Muscle layer of colon (tissue), 2 donors: Measurements from ENCODE around the gene ZBTB7A.

ENCODE experiments used
- H3K27ac ChIP-seq: one replicate; pipeline ENCODE4 v1.7.0; 2013; ENCODE audit warnings: low read depth, mild to moderate bottlenecking, low read length, moderate library complexity
- H3K27me3 ChIP-seq, 2 donors: one replicate each; pipeline ENCODE4 v1.7.0; 2013; ENCODE audit warnings: low read length in 2 of 2, mild to moderate bottlenecking in 2 of 2; ENCODE audit not compliant: insufficient read depth in 2 of 2, control insufficient read depth in 1 of 2
- H3K36me3 ChIP-seq: one replicate; pipeline ENCODE4 v1.7.0; 2013; ENCODE audit warnings: mild to moderate bottlenecking, low read length; ENCODE audit not compliant: insufficient read depth
- H3K4me1 ChIP-seq: one replicate; pipeline ENCODE4 v1.7.0; 2013; ENCODE audit warnings: mild to moderate bottlenecking, low read length; ENCODE audit not compliant: insufficient read depth
- H3K4me3 ChIP-seq, 2 donors: one replicate each; pipeline ENCODE4 v1.7.0; 2013; ENCODE audit warnings: low read length in 2 of 2, low read depth in 1 of 2, mild to moderate bottlenecking in 1 of 2, moderate library complexity in 1 of 2
- H3K9ac ChIP-seq: one replicate; pipeline ENCODE4 v1.7.0; 2013; ENCODE audit warnings: low read length
- H3K9me3 ChIP-seq: one replicate; pipeline ENCODE4 v1.7.0; 2013; ENCODE audit warnings: mild to moderate bottlenecking, low read length
- donor health status: abdominal sarcoma.
- donor health status: Adenocarcinoma of cecum.

ZBTB7A gene

GRCh38 chr19:4037301-4037949 lies 29.3 kb downstream of the ZBTB7A start:
- Histone ChIP-seq H3K9me3 (no peaks in the 10 kb centered on the region), H3K4me3 (no peak overlapping the region), H3K36me3 (peaks cover 32% of the 10 kb centered on the region), H3K9ac (no peak overlapping the region), H3K27me3 (no peaks in the 10 kb centered on the region), H3K27ac (no peak overlapping the region), H3K4me1 (no peaks in the 10 kb centered on the region)

GRCh38 chr19:4036576-4037300 lies 30.0 kb downstream of the ZBTB7A start:
- H3K4me3 ChIP-seq: no peak overlapping the region
- H3K36me3 ChIP-seq: peaks cover 39% of the 10 kb centered on the region

GRCh38 chr19:4035582-4035981 lies 31.1 kb downstream of the ZBTB7A start:
- H3K9ac ChIP-seq: no peak overlapping the region
- H3K36me3 ChIP-seq: peaks cover 42% of the 10 kb centered on the region
- no peak overlapping the region for H3K4me3 ChIP-seq
- no peak overlapping the region for H3K27ac ChIP-seq
- no peaks in the 10 kb centered on the region for H3K27me3 ChIP-seq
- no peaks in the 10 kb centered on the region for H3K4me1 ChIP-seq
- H3K9me3 ChIP-seq: no peaks in the 10 kb centered on the region

More at GRCh38 chr19:4036576-4037300, 30.0 kb downstream of the ZBTB7A start:
- H3K4me1 ChIP-seq: no peaks in the 10 kb centered on the region
- H3K27ac ChIP-seq: no peak overlapping the region
- H3K9ac ChIP-seq: no peak overlapping the region
- no peaks in the 10 kb centered on the region for H3K27me3 ChIP-seq
- no peaks in the 10 kb centered on the region for H3K9me3 ChIP-seq

GRCh38 chr19:4035018-4035566 lies 31.6 kb downstream of the ZBTB7A start:
- H3K27ac ChIP-seq: no peak overlapping the region
- peaks cover 42% of the 10 kb centered on the region for H3K36me3 ChIP-seq

GRCh38 chr19:4034048-4035017 lies 32.4 kb downstream of the ZBTB7A start:
- Histone ChIP-seq H3K9me3 (no peaks in the 10 kb centered on the region), H3K27ac (no peak overlapping the region), H3K4me3 (no peak overlapping the region), H3K9ac (no peak overlapping the region), H3K27me3 (no peaks in the 10 kb centered on the region), H3K4me1 (no peaks in the 10 kb centered on the region), H3K36me3 (peaks cover 42% of the 10 kb centered on the region)

More at GRCh38 chr19:4035018-4035566, 31.6 kb downstream of the ZBTB7A start:
- H3K4me1 ChIP-seq: no peaks in the 10 kb centered on the region
- no peaks in the 10 kb centered on the region for H3K27me3 ChIP-seq
- H3K9ac ChIP-seq: no peak overlapping the region
- no peaks in the 10 kb centered on the region for H3K9me3 ChIP-seq
- no peak overlapping the region for H3K4me3 ChIP-seq

GRCh38 chr19:4033028-4033956 lies 33.4 kb downstream of the ZBTB7A start:
- Histone ChIP-seq H3K4me3 (no peak overlapping the region), H3K4me1 (no peaks in the 10 kb centered on the region), H3K9ac (no peak overlapping the region), H3K27me3 (no peaks in the 10 kb centered on the region), H3K36me3 (peaks cover 50% of the 10 kb centered on the region), H3K27ac (no peak overlapping the region), H3K9me3 (no peaks in the 10 kb centered on the region)

- H3K27me3 ChIP-seq: no peaks in the 10 kb centered on the region
- H3K36me3 ChIP-seq: peaks cover 50% of the 10 kb centered on the region
- H3K4me3 ChIP-seq: no peak overlapping the region
- H3K27ac ChIP-seq: no peak overlapping the region
- no peak overlapping the region for H3K9ac ChIP-seq
- H3K9me3 ChIP-seq: no peaks in the 10 kb centered on the region
- no peaks in the 10 kb centered on the region for H3K4me1 ChIP-seq
These were observed 34.3 kb downstream of the ZBTB7A start for GRCh38 chr19:4032436-4032835.

GRCh38 chr19:4031420-4031819 lies 35.3 kb downstream of the ZBTB7A start:
- Histone ChIP-seq H3K9me3 (no peaks in the 10 kb centered on the region), H3K9ac (no peak overlapping the region), H3K27ac (no peak overlapping the region), H3K36me3 (peaks cover 49% of the 10 kb centered on the region), H3K4me1 (no peaks in the 10 kb centered on the region), H3K4me3 (no peak overlapping the region), H3K27me3 (no peaks in the 10 kb centered on the region)

- no peaks in the 10 kb centered on the region for H3K27me3 ChIP-seq
- H3K36me3 ChIP-seq: peaks cover 48% of the 10 kb centered on the region
- H3K9me3 ChIP-seq: no peaks in the 10 kb centered on the region
- H3K27ac ChIP-seq: no peak overlapping the region
- no peak overlapping the region for H3K4me3 ChIP-seq
- H3K4me1 ChIP-seq: no peaks in the 10 kb centered on the region
- no peak overlapping the region for H3K9ac ChIP-seq
These were observed 35.7 kb downstream of the ZBTB7A start for GRCh38 chr19:4030981-4031380.

GRCh38 chr19:4030552-4030951 lies 36.1 kb downstream of the ZBTB7A start:
- Histone ChIP-seq H3K27me3 (no peaks in the 10 kb centered on the region), H3K9me3 (no peaks in the 10 kb centered on the region), H3K9ac (no peak overlapping the region), H3K4me3 (no peak overlapping the region), H3K27ac (no peak overlapping the region), H3K36me3 (peaks cover 44% of the 10 kb centered on the region), H3K4me1 (no peaks in the 10 kb centered on the region)
